GM18870 (cell line): ENCODE data around the gene NAV2.

Experiments used
- ATAC-seq: cut with Tn5 transposase; IDR thresholded peaks from one replicate; pipeline ENCODE4 v1.9.1; 2021; ENCODE audit warnings: moderate library complexity; ENCODE audit not compliant: unreplicated experiment

Gene NAV2

GRCh38 chr11:19742588-19743292, 30.1 kb downstream of the NAV2 start:
- no peak for ATAC-seq

DNA sequence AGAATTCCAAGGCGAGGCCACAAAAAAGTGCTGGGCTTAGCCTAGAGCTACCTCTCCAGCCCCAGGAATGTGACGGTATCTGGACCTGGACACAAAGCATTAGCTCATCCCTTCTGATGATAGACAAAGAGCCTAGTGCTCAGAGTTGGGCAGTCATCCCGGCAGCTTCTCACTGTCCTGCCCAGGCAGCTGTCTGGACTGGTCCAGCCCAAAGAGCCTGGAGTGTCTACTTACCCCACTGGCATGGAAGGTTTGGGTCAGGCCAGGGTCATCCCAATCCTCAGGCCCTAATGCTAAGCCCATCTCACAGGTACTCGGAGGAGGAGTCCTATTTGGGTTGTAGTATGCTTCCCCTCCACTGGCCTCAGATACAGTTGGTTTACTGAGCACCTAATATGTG, 31.0 kb downstream of the NAV2 start:
- no peak for ATAC-seq

GRCh38 chr11:19744130-19744529, 31.5 kb downstream of the NAV2 start:
- ATAC-seq = no peak

DNA sequence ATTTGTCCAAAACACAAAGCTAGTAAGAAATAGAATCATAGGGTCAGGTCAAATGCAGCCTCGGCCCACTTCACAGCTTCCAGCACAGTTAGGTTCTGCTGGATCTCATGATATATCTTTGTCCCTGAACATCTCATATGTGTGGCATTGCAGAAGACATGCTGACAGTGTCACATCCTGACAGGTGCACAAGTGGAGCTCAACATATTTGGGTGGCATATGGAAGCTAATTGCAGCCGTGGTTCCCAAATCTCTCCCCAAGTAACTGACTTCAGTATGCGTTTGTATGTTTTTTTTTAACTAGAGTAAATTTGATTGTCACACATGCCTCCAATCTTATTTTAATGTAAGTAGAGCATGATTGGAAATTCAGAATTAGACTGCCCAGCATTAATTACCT, 33.4 kb downstream of the NAV2 start:
- ATAC-seq = no peak

GRCh38 chr11:19747634-19748033, 35.0 kb downstream of the NAV2 start:
- ATAC-seq = no peak

DNA sequence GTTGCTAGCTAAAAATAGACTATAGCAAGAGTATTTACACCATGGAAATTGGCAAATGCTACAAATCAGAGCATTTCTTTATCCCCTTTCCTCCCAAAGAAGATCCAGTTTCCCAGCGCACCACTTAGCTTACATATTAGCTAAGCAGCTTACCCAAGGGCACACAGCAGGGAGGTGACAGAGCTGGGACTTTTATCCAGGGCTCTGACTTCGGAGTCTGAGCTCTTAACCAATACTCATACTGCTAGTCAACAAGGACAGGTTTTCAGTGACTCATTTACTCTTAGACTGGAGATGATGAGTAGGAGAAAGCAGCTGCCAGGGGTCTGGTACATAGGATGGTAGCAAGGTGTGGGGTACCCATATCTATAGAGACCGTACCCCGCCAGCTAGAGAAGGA, 38.4 kb downstream of the NAV2 start:
- no peak for ATAC-seq

- no peak for ATAC-seq
Measured at GRCh38 chr11:19753451-19754106, 40.9 kb downstream of the NAV2 start.

DNA sequence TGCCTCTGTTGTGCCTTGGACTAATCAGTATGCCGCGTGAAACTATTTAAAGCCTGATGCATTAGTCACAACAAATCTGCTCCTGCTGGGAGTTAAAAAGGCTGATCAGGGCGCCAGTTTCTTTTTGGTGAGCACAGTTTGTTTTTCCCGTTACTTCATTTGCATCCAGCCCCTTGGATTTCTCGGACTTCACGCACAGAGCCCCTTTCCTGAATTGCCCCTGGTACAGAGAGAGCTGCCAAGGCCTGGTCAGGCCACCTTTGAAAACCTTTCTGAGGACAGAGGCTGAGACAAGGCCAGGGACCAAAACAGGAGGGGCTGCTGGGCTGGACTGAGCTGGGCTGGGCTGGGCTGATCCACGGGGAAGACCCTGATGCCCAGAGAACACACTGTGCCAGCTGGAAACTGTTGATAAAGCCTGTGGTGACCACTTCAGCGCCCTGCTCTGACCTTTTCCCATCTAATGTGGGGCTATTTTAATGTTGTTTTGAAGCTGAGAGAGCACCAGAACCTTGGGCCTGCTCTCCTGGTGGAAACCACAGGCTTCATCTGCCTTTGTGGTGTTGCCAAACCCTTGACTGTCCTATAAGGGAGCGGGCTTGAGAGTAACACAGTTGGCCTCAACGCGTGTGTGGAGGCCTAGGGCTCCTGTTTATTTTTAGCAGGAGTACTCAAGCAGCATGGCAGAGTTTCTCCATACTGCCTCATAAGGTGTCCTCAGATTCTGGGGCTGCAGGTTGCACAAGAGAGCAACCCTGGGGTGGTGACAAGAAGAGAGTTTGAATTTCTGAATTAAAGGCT, 44.2 kb downstream of the NAV2 start:
- no peak for ATAC-seq

GRCh38 chr11:19759389-19759788, 46.8 kb downstream of the NAV2 start:
- no peak for ATAC-seq

DNA sequence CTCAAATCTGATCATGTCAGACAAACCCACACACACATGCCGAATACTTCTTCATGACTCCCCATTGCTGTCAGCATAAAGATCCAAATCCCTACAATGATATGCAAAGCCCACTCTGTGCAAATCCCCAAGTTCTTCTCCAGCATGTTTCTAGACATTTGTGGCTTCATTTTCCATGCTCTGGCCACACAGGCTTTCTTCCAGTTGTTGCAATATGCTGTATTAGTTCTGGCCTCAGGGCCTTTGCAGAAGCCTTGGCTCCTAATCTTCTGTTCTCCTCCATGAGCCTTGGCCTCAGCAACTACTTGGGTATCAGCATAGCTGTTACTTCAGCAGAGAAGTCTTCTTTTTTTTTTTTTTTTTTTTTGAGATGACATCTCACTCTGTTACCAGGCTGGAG, 49.6 kb downstream of the NAV2 start:
- no peak for ATAC-seq

DNA sequence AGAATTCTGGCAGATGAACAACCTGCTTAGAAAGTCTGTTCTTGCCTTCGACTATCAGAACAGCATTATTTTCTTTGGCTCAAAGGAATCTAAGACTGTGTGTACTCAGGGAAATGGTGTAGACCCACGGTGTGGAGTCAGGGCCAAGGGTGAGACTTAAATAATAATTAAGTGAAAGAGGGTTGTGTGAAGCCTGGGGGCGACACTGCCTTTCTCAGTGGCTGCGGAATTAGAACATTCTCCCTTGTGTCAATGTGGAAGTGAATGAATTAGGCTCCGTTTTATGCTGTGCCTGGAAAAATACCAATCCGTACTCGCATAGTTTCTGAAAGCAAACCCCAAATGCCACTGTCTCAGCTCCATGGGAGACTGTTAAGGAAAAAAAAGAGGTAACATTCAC, 50.7 kb downstream of the NAV2 start:
- no peak for ATAC-seq

DNA sequence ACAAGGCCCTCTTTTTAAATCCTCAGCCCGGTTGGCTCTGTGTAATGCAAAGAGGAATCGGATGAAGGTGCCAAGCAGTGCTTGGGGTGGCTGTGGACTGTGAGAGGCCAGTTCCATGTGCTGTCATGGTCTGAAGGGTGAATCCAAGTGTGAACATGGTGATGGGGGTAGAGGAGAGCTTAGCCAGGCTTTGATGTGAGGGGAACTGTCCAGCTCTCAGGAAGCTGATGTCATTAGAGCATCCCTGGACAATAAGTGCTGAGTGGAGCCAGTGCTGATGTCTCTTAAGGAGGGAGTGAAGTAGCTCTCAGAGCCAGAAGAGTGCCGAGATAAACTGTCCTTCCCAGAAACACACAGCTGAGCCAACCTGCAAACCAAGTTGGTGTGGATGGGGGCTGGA, 53.6 kb downstream of the NAV2 start:
- ATAC-seq = no peak

DNA sequence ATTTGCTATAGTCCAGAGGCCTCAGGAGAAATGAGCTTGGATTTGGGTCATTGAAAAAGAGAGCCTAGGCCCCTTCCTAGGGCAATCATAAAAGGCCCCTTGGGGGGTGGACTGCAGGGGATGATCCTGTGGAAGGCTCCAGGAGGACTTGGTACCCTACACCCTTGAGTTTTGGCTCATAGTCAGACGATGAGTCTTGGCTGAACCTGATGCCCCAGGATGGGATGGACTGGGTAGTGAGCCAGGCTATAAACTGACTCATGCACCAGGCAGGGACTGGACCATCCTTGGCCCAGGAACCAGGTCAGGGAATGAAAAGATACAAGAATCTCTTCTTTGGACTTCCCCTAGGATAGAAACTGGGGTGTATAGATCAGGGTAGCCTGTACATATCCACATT, 54.2 kb downstream of the NAV2 start:
- ATAC-seq = no peak

DNA sequence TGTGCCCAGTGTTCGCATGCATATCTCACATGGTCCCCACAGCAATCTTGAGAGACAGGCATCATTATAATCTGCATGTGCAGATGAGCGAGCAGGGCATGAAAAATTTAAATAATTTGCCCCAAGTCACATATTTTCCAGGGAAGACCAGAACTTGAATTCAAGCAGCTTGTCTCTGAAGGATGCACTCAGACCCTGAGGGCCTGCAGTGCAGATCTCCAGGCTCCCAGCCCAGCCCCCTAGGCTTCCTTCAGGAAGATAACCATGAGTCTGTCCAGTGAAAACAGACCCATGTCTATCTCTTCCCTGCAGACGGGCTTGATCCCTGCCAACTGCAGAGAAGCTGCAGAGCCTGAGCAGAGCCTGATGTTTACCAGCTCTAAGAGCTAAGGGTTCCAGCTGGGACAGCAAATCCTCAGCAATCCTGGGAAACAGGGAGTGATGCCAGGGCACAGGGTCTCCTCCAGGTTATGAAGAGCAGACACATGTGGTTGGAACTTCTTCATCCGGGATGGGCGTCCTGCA, 55.1 kb downstream of the NAV2 start:
- no peak for ATAC-seq

DNA sequence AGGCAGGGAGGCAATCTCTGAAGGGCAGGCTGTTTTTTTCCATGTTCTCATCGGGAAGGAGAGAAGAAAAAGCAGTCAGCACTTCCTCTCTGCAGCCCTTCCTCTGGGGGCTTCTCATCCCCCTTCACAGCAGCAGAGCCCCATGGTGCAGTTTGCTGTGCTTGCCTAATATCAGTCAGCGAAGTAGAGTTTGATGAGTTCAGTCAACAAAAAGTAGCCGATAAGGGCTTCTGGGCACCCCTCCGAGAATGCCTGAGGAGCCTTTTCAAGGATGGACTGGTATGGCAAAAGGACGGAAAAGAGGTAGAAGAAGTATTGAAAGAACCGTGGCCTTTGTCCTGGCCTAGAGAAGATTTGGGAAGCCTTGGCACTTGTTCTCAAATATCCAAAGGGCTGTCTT, 55.6 kb downstream of the NAV2 start:
- no peak for ATAC-seq

DNA sequence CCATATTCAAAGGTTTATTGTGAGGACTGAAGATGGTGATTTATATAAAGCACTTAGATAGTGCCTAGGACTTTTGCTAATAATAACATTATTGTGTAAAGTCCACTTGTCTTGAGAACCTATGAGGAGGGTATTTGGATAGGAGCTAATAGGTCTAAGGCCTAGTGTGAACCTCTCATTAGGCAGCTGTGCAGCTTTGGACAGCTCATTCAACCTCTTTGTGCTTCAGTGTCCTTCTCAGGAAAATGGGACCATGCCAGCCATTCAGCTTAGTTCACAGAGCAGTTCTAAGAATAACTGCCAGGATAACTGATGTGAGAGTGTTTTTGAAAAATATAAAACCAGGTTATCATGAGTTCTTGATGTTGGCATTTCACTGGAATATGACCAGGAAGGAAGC, 56.2 kb downstream of the NAV2 start:
- ATAC-seq = no peak

- no peak for ATAC-seq
Measured at GRCh38 chr11:19769820-19770219, 57.2 kb downstream of the NAV2 start.

GRCh38 chr11:19770277-19770676, 57.6 kb downstream of the NAV2 start:
- no peak for ATAC-seq

GRCh38 chr11:19771463-19771862, 58.8 kb downstream of the NAV2 start:
- ATAC-seq = no peak

DNA sequence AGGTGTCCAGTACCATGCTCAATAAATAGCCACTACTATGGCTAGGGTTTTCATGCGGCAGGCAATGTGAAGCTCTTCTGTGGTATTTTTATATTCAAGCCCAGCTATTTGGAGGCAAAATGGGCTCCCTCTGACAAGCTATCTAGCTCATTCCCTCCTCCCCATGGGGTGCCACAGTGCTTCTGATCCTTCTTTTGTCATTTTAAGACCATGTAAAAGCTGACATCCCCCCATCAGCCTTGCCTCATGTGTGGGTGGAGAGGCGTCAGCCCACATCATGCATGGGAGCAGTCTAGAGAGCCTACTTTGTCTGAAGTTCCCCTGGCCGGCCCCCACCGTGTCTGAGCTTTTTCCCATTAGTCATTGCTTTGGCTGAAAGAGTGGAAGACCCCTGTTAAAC, 59.8 kb downstream of the NAV2 start:
- ATAC-seq = no peak

DNA sequence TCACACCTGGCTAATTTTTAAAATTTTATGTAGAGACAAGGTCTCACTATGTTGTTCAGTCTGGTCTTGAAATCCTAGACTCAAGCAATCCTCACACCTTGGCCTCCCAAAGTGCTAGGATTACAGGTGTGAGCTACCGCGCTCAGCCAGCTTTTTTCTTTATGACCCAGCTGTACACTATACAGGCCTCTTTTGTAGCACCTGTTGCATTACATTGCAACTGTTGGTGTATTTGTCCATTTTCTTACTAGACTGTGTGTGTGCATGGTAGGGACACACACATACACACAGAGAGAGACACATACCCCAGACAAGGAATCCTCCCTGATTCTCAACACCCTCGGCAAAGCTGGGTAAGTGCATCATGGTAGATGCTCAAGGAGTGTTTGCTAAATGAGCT, 61.7 kb downstream of the NAV2 start:
- ATAC-seq = no peak
